Thyroid gland (tissue), 4 donors: Measurements from ENCODE around the gene LIN7A. TPM values are rescaled to one million over a fixed set of nuclear protein-coding genes. Genes with fewer than 3 reads are reported as not detected.

ENCODE experiments used
- DNase-seq, 2 donors: peaks; one replicate each; pipeline ENCODE4 v3.0.0-alpha.2; 2019
- H3K27ac ChIP-seq, 3 donors: fragments of 200-600 bp; sonication (generic); 1 replicate in 2 of 3; 2 replicates in 1 of 3; pipeline ENCODE4 v1.5.1; 2016 to 2019; ENCODE audit warnings: mild to moderate bottlenecking in 1 of 3, moderate library complexity in 1 of 3
- H3K27me3 ChIP-seq: fragments of 200-600 bp; sonication (generic); one replicate; pipeline ENCODE4 v1.5.1; 2019
- H3K36me3 ChIP-seq, 2 donors: fragments of 200-600 bp; sonication (generic); one replicate each; pipeline ENCODE4 v1.5.1; 2016 to 2019
- H3K4me1 ChIP-seq, 2 donors: fragments of 200-600 bp; sonication (generic); one replicate each; pipeline ENCODE4 v1.5.1; 2017 to 2019
- H3K4me3 ChIP-seq, 3 donors: fragments of 200-600 bp; sonication (generic); replicated peaks in 1 of 3; 1 replicate in 2 of 3; 2 replicates in 1 of 3; pipeline ENCODE4 v1.5.1; 2016; ENCODE audit warnings: mild to moderate bottlenecking in 1 of 3
- H3K9me3 ChIP-seq: fragments of 200-600 bp; sonication (generic); one replicate; pipeline ENCODE4 v1.5.1; 2017
- CTCF ChIP-seq, 6 experiments: fragments of 200-600 bp in 3 of 6; fragments of 450-650 bp in 3 of 6; sonication (generic) in 3 of 6; IDR thresholded peaks; one replicate each; pipeline ENCODE4 v1.5.1; 2016 to 2019; ENCODE audit warnings: antibody characterized with exemption in 6 of 6, mild to moderate bottlenecking in 2 of 6, inconsistent platforms in 1 of 6, moderate library complexity in 1 of 6
- POLR2A ChIP-seq, 2 donors: fragments of 450-650 bp; IDR thresholded peaks; one replicate each; pipeline ENCODE4 v1.6.1; 2017; ENCODE audit warnings: antibody characterized with exemption in 2 of 2, mild to moderate bottlenecking in 2 of 2, moderate library complexity in 1 of 2
- WGBS, 2 donors: methylation state at CpG; one replicate each; pipeline ENCODE4 v1.1.5; 2017; 5-methylcytosine and 5-hydroxymethylcytosine counted together
- intact Hi-C: fragments of 100-400 bp; cut with DNase I; formaldehyde crosslinking; loops from one replicate; pipeline ENCODE4 v1.15.1; 2023
- total RNA-seq, 4 donors: library from RNA; depleted of rRNA; stranded (reverse); fragments of >200 nt; gene quantifications; one replicate each; pipeline ENCODE4 v1.2.3, GENCODE V29; 2016

The LIN7A gene
- total RNA-seq, 4 donors from 2014 or later, result 7.9 to 21.4 (median 18.4) TPM

GRCh38 chr12:80909370-80909769 is 28.4 kb downstream of the LIN7A start:
- Histone ChIP-seq H3K4me1 (no peaks in the 10 kb centered on the region), H3K27me3 (no peaks in the 10 kb centered on the region), H3K36me3 (no peaks in the 10 kb centered on the region), H3K9me3 (no peaks in the 10 kb centered on the region), H3K27ac (no peak overlapping the region), H3K4me3 (no peak overlapping the region)
- TF ChIP-seq CTCF (IDR thresholded peaks at IDR 0.05) (no peak), POLR2A (IDR thresholded peaks at IDR 0.05) (no peak)
- 89 to 94% methylated on average over 6 of the region's 6 CpGs for WGBS, 2 donors
- intact Hi-C loops, result no loop called here
- DNase-seq, result no peak

GRCh38 chr12:80902711-80903110 is 35.0 kb downstream of the LIN7A start:
- no peak for TF ChIP-seq CTCF (IDR thresholded peaks at IDR 0.05)
- TF ChIP-seq POLR2A (IDR thresholded peaks at IDR 0.05), result no peak
- Histone ChIP-seq H3K36me3 (no peaks in the 10 kb centered on the region), H3K4me1 (no peaks in the 10 kb centered on the region), H3K27ac (no peak overlapping the region), H3K27me3 (no peaks in the 10 kb centered on the region), H3K9me3 (no peaks in the 10 kb centered on the region), H3K4me3 (no peak overlapping the region)
- DNase-seq, result no peak
- intact Hi-C loops, result no loop called here

GRCh38 chr12:80901661-80902060 is 36.1 kb downstream of the LIN7A start:
- 56 to 75% methylated on average over 1 of the region's 1 CpG for WGBS, 2 donors
- TF ChIP-seq POLR2A (IDR thresholded peaks at IDR 0.05), result no peak
- no peak for TF ChIP-seq CTCF (IDR thresholded peaks at IDR 0.05)
- intact Hi-C loops, result no loop called here

GRCh38 chr12:80895240-80895639 is 42.5 kb downstream of the LIN7A start:
- 91% methylated on average over 3 of the region's 3 CpGs for WGBS, 2 donors
- Histone ChIP-seq H3K9me3 (no peaks in the 10 kb centered on the region), H3K27me3 (no peaks in the 10 kb centered on the region), H3K4me1 (no peaks in the 10 kb centered on the region), H3K36me3 (no peaks in the 10 kb centered on the region), H3K27ac (no peak overlapping the region), H3K4me3 (no peak overlapping the region)
- DNase-seq, result no peak
- TF ChIP-seq CTCF (IDR thresholded peaks at IDR 0.05) (no peak), POLR2A (IDR thresholded peaks at IDR 0.05) (no peak)
- intact Hi-C loops, result no loop called here

More at GRCh38 chr12:80901661-80902060, 36.1 kb downstream of the LIN7A start:
- no peak overlapping the region for H3K4me3 ChIP-seq
- no peak overlapping the region for H3K27ac ChIP-seq
- H3K9me3 ChIP-seq, result no peaks in the 10 kb centered on the region
- no peaks in the 10 kb centered on the region for H3K27me3 ChIP-seq
- no peaks in the 10 kb centered on the region for H3K36me3 ChIP-seq
- DNase-seq, result no peak
- no peaks in the 10 kb centered on the region for H3K4me1 ChIP-seq

- Histone ChIP-seq H3K36me3 (no peaks in the 10 kb centered on the region), H3K9me3 (no peaks in the 10 kb centered on the region), H3K4me1 (no peaks in the 10 kb centered on the region), H3K4me3 (no peak overlapping the region), H3K27me3 (no peaks in the 10 kb centered on the region), H3K27ac (no peak overlapping the region)
- no peak for TF ChIP-seq POLR2A (IDR thresholded peaks at IDR 0.05)
- TF ChIP-seq CTCF (IDR thresholded peaks at IDR 0.05), result no peak
- intact Hi-C loops, result no loop called here
- DNase-seq, result no peak
- 87 to 88% methylated on average over 3 of the region's 3 CpGs for WGBS, 2 donors
Measured at GRCh38 chr12:80894179-80894578, 43.6 kb downstream of the LIN7A start.
